ENCODE measurements around the gene KLHDC3. TPM values are rescaled to one million over a fixed set of nuclear protein-coding genes. Genes with fewer than 3 reads are reported as not detected.
A peak's percentile ranks its signal among the peaks of the same experiment; 100 is the strongest.

Gene KLHDC3
- total RNA-seq, 1 donor from 2014 or later, result 90.3 TPM

DNA sequence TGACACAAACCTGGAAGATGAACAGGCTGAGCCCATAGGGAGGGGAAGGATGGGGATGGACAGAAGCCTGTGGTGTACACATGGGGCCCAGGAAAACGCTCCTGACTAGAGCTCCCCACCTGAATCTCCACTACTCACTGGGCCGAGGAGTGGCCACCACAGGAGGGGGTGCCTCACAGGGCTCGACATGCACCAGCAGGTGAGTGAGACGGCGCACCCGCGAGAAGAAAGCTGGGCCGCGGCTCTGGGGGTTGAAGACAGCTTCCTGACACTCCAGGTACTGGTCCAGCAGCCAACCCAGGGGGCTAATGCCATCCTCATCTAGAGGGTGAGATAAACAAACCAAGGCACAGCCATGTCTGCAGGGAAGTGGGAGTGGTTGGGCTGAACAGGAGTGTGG is 29.3 kb downstream of the KLHDC3 start:
- no peak for DNase-seq (ENCODE audit: low spot score)
- no peak overlapping the region for H3K4me3 Mint-ChIP-seq (ENCODE audit: unreplicated experiment)
- peaks cover 54% of the 10 kb centered on the region for H3K36me3 Mint-ChIP-seq (ENCODE audit: low read depth)
- no peaks in the 10 kb centered on the region for H3K27me3 Mint-ChIP-seq (ENCODE audit: low read depth)
- H3K4me1 Mint-ChIP-seq (ENCODE audit: low read depth), result no peaks in the 10 kb centered on the region
- H3K27ac Mint-ChIP-seq (ENCODE audit: unreplicated experiment), result no peak overlapping the region
- no peaks in the 10 kb centered on the region for H3K9me3 Mint-ChIP-seq (ENCODE audit: low read depth)
- TF ChIP-seq, protein P1, sequence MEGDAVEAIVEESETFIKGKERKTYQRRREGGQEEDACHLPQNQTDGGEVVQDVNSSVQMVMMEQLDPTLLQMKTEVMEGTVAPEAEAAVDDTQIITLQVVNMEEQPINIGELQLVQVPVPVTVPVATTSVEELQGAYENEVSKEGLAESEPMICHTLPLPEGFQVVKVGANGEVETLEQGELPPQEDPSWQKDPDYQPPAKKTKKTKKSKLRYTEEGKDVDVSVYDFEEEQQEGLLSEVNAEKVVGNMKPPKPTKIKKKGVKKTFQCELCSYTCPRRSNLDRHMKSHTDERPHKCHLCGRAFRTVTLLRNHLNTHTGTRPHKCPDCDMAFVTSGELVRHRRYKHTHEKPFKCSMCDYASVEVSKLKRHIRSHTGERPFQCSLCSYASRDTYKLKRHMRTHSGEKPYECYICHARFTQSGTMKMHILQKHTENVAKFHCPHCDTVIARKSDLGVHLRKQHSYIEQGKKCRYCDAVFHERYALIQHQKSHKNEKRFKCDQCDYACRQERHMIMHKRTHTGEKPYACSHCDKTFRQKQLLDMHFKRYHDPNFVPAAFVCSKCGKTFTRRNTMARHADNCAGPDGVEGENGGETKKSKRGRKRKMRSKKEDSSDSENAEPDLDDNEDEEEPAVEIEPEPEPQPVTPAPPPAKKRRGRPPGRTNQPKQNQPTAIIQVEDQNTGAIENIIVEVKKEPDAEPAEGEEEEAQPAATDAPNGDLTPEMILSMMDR (IDR thresholded peaks at IDR 0.05), result no peak

DNA sequence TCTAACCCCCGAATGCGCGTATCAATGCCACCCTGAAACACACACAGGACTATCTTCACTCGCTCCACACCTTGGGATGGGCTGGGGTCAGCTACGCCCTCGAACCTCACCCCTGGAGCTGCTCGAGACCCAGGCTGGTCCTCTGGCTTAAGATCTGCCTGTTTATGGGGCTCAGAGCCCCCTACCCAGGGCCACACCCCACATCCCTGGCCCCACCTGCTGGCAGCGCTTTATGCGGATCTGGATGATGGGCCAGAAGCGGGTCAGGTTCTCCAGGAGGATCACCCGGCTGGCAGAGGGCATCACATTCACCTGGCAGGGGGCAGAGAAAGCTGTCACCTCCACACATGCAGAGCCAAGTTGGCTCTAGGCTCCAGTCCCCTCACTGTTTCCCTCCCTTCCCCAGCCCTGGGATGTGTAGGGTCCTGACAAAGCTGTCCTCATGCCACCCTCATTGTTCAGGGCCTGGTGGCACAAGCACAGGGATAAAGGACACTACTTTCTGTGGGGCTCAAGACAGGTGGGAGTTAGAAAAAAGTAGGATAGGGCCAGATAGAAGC is 31.4 kb downstream of the KLHDC3 start:
- H3K27me3 Mint-ChIP-seq (ENCODE audit: low read depth), result no peaks in the 10 kb centered on the region
- H3K4me3 Mint-ChIP-seq (ENCODE audit: unreplicated experiment), result no peak overlapping the region
- TF ChIP-seq, protein P1 (IDR thresholded peaks at IDR 0.05), result no peak
- DNase-seq (ENCODE audit: low spot score), result no peak
- peaks cover 9% of the 10 kb centered on the region for H3K4me1 Mint-ChIP-seq (ENCODE audit: low read depth)
- H3K9me3 Mint-ChIP-seq (ENCODE audit: low read depth), result no peaks in the 10 kb centered on the region
- H3K27ac Mint-ChIP-seq (ENCODE audit: unreplicated experiment), result no peak overlapping the region
- H3K36me3 Mint-ChIP-seq (ENCODE audit: low read depth), result peaks cover 54% of the 10 kb centered on the region

DNA sequence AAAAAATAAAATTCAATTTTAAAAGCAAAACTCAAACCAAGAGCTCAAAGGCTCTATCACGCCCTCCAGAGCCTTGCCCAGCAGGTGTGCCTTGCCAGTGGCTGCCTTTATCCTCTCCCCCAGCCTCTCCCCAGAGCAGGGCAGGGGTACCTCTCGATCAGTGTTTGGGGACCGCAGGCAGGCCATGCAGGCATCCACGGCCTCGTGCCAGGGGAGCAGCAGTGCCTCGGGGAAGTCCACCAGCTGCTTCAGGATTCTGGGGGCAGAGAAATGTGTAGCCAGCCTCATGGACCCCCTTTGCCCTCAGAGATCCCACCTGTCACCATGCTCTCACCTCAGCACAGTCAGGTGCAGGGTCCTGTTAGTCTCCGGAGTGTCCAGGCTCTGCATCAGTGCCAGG is 33.9 kb downstream of the KLHDC3 start:
- TF ChIP-seq, protein P1 (IDR thresholded peaks at IDR 0.05), result no peak
- DNase-seq (ENCODE audit: low spot score), result no peak
- Mint-ChIP-seq H3K4me1 (ENCODE audit: low read depth) (peaks cover 34% of the 10 kb centered on the region), H3K36me3 (ENCODE audit: low read depth) (peaks cover 47% of the 10 kb centered on the region), H3K27me3 (ENCODE audit: low read depth) (no peaks in the 10 kb centered on the region), H3K27ac (ENCODE audit: unreplicated experiment) (no peak overlapping the region), H3K4me3 (ENCODE audit: unreplicated experiment) (no peak overlapping the region), H3K9me3 (ENCODE audit: low read depth) (no peaks in the 10 kb centered on the region)

DNA sequence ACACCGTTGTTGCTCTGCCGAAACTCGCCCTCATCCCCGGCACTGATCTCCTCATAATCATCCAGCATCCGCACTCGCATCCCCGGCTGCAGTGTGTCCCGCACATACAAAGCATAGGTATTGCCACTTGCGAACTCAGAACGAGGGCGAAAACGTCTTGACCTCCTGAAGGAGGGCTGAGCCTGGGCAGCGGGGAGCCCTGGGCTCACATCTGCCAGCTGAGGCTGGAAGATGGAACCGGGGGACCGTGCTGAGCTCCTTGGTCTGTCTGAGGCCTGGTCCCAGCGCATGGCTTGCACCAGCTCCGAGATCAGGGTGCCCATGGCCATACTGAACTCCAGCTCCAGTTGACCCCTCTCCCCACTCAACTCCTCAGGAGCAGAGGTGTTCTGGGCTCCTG is 36.9 kb downstream of the KLHDC3 start:
- H3K27me3 Mint-ChIP-seq (ENCODE audit: low read depth), result no peaks in the 10 kb centered on the region
- TF ChIP-seq, protein P1 (IDR thresholded peaks at IDR 0.05), result no peak
- H3K4me1 Mint-ChIP-seq (ENCODE audit: low read depth), result peaks cover 45% of the 10 kb centered on the region
- H3K27ac Mint-ChIP-seq (ENCODE audit: unreplicated experiment), result no peak overlapping the region
- no peaks in the 10 kb centered on the region for H3K9me3 Mint-ChIP-seq (ENCODE audit: low read depth)
- peaks cover 36% of the 10 kb centered on the region for H3K36me3 Mint-ChIP-seq (ENCODE audit: low read depth)
- DNase-seq (ENCODE audit: low spot score), result no peak
- H3K4me3 Mint-ChIP-seq (ENCODE audit: unreplicated experiment), result peak overlapping the region; percentile 53

DNA sequence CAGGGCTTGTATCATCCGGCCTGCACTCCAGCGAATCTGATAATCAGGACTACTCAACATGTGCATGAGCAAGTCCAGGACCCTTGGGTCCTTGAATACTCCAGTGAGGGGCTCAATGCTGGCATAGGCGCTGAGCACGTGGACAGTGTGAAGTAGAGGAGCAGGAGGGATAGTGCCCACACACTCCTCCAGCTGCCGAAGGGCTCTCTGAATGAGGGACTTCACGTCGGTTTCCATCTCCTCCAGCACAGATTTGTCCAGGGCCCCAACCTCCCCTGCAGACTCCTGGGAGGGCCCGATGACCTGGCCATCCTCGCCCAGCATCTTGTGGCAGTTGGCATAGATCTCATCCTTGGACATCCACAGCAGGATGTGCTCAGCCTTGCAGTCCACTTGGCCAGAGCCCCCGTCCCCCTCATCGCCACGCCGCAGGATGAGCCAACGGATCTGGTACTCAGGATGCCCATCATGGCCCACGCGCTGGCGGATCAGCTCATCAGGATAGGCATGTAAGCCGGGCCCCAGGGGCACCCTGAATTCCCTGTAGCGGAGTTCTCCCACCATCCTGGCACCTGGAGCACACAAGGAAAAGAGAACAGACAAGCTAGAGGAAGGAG is 38.3 kb downstream of the KLHDC3 start:
- DNase-seq (ENCODE audit: low spot score), result no peak
- H3K36me3 Mint-ChIP-seq (ENCODE audit: low read depth), result peaks cover 28% of the 10 kb centered on the region
- H3K27me3 Mint-ChIP-seq (ENCODE audit: low read depth), result no peaks in the 10 kb centered on the region
- H3K4me3 Mint-ChIP-seq (ENCODE audit: unreplicated experiment), result peak overlapping the region; percentile 98
- no peaks in the 10 kb centered on the region for H3K9me3 Mint-ChIP-seq (ENCODE audit: low read depth)
- peak overlapping the region; percentile 97 for H3K27ac Mint-ChIP-seq (ENCODE audit: unreplicated experiment)
- TF ChIP-seq, protein P1 (IDR thresholded peaks at IDR 0.05), result no peak
- peaks cover 45% of the 10 kb centered on the region for H3K4me1 Mint-ChIP-seq (ENCODE audit: low read depth)
